K562 (cell line): ENCODE measurements around the gene CEMIP. TPM values are rescaled to one million over a fixed set of nuclear protein-coding genes. Genes with fewer than 3 reads are reported as not detected.

Source experiments
- ATAC-seq: fragments of 200-7000 bp; cut with Tn5 transposase; 3 replicates; pipeline ENCODE4 v1.9.1; 2020; ENCODE audit warnings: moderate library complexity
- BruUV-seq: library from RNA; stranded (reverse); fragments of 400-500 nt; replicated peaks from 2 replicates; lab custom pipeline; 2021; lab: Mats Ljungman, UMichigan
- CTCF ChIA-PET: fragments of 300-600 bp; formaldehyde crosslinking; extraction: SDS; loops from one replicate; lab custom pipeline; 2021; ENCODE audit warnings: low intra/inter-chr PET ratio; lab: Yijun Ruan, JAX
- POLR2A ChIA-PET: fragments of 300-600, 350-650 bp; sonication (Branson Sonifier 250); formaldehyde crosslinking; extraction: SDS; loops from one replicate; lab custom pipeline; 2021; ENCODE audit warnings: antibody characterized with exemption, inconsistent platforms; lab: Yijun Ruan, JAX
- DNase-seq, 4 experiments: peaks; one replicate each; pipeline versions ENCODE4 v3.0.0 to v3.0.0-alpha.2; 2011 to 2018; ENCODE audit warnings: low spot score in 3 of 4, mixed read lengths in 3 of 4; ENCODE audit errors: extremely low read depth in 1 of 4
- FAIRE-seq: peaks from 2 replicates; lab custom pipeline; 2011; peaks lifted over from hg19 to GRCh38; lab: Jason Lieb, UNC
- H2AFZ ChIP-seq: 2 replicates; pipeline ENCODE4 v1.6.0; 2011; ENCODE audit warnings: low read depth, low read length, control low read depth, inconsistent platforms
- H3K27ac ChIP-seq: fragments of 200-600 bp; 3 replicates; pipeline ENCODE4 v1.8.0; 2011; ENCODE audit warnings: low read depth, mild to moderate bottlenecking, control low read depth, inconsistent platforms, low read length, moderate library complexity, mixed read lengths; ENCODE audit errors: extremely low read depth
- H3K27me3 ChIP-seq, 2 experiments: fragments of 300-600 bp in 1 of 2; 2 replicates in 1 of 2; 3 replicates in 1 of 2; pipeline versions ENCODE4 v1.6.0 to v1.8.0; 2011; ENCODE audit warnings: inconsistent platforms in 2 of 2, low read length in 2 of 2, mild to moderate bottlenecking in 1 of 2, mixed read lengths in 1 of 2, moderate library complexity in 1 of 2; ENCODE audit not compliant: control insufficient read depth in 2 of 2, insufficient read depth in 2 of 2
- H3K36me3 ChIP-seq: fragments of 300-600 bp; 3 replicates; pipeline ENCODE4 v1.8.0; 2011; ENCODE audit warnings: mild to moderate bottlenecking, low read length, inconsistent platforms; ENCODE audit not compliant: control insufficient read depth, insufficient read depth
- H3K4me1 ChIP-seq, 2 experiments: fragments of 200-600 bp in 1 of 2; replicated peaks in 1 of 2; 2 replicates in 1 of 2; 3 replicates in 1 of 2; pipeline versions ENCODE4 v1.5.1 to v1.8.0; 2011; ENCODE audit warnings: inconsistent platforms in 2 of 2, low read length in 2 of 2, mild to moderate bottlenecking in 1 of 2, mixed read lengths in 1 of 2, moderate library complexity in 1 of 2; ENCODE audit not compliant: control insufficient read depth in 2 of 2, insufficient read depth in 2 of 2
- H3K4me2 ChIP-seq: 2 replicates; pipeline ENCODE4 v1.6.1; 2011; ENCODE audit warnings: low read length, control low read depth, inconsistent platforms, mixed read lengths; ENCODE audit not compliant: insufficient read depth
- H3K4me3 ChIP-seq: fragments of 200-600 bp; sonication (generic), shearing (Covaris generic); 2 replicates; pipeline ENCODE4 v1.5.1; 2016; ENCODE audit warnings: control low read depth, inconsistent platforms
- H3K79me2 ChIP-seq: fragments of 200-600 bp; 3 replicates; pipeline ENCODE4 v1.8.0; 2011; ENCODE audit warnings: low read length, inconsistent platforms; ENCODE audit not compliant: control insufficient read depth, insufficient read depth
- H3K9ac ChIP-seq, 2 experiments: 2 replicates each; pipeline versions ENCODE4 v1.6.0 to v1.6.1; 2011; ENCODE audit warnings: low read depth in 2 of 2, low read length in 2 of 2, control low read depth in 1 of 2, inconsistent platforms in 1 of 2, mild to moderate bottlenecking in 1 of 2, mixed read lengths in 1 of 2; ENCODE audit not compliant: insufficient read depth in 1 of 2
- H3K9me1 ChIP-seq: one replicate; pipeline ENCODE4 v1.6.0; 2011; ENCODE audit warnings: inconsistent platforms, mild to moderate bottlenecking, low read length, moderate library complexity; ENCODE audit not compliant: control insufficient read depth, insufficient read depth
- H3K9me3 ChIP-seq: replicated peaks from 2 replicates; pipeline ENCODE4 v1.5.1; 2011; ENCODE audit warnings: low read depth, low read length, inconsistent platforms; ENCODE audit not compliant: control insufficient read depth, insufficient read depth
- H4K20me1 ChIP-seq: replicated peaks from 2 replicates; pipeline ENCODE4 v1.6.1; 2011; ENCODE audit warnings: low read length, inconsistent platforms, mixed read lengths; ENCODE audit not compliant: control insufficient read depth, insufficient read depth
- CREBBP ChIP-seq: IDR thresholded peaks from one replicate; pipeline ENCODE4 v1.6.1; 2012; ENCODE audit warnings: low read depth, mild to moderate bottlenecking, control low read depth, inconsistent platforms, low read length
- MCM7 ChIP-seq, 2 experiments: fragments of 450-650 bp; IDR thresholded peaks; 2 replicates each; pipeline ENCODE4 v1.6.1; 2016 to 2018
- STAT5B ChIP-seq: fragments of 250-450 bp; sonication (Bioruptor Pico); IDR thresholded peaks from 2 replicates; pipeline ENCODE4 v1.8.0; 2021; ENCODE audit warnings: mild to moderate bottlenecking, inconsistent platforms
- TFAM ChIP-seq: fragments of 250-450 bp; sonication (Bioruptor Pico); conservative IDR thresholded peaks from 2 replicates; pipeline ENCODE4 v1.5.0; 2021; ENCODE audit warnings: mild to moderate bottlenecking, moderate library complexity
- ZNF253 ChIP-seq: fragments of 250-450 bp; sonication (Bioruptor Pico); conservative IDR thresholded peaks from 2 replicates; pipeline ENCODE4 v1.6.1; 2021; ENCODE audit warnings: mild to moderate bottlenecking
- WGBS: fragments of 100-300 bp; shearing (Covaris generic); methylation state at CpG from one replicate; pipeline ENCODE4 v1.1.6; 2016; ENCODE audit warnings: low coverage, mixed read lengths; ENCODE audit not compliant: insufficient coverage; ENCODE audit errors: missing lambda C conversion rate; 5-methylcytosine and 5-hydroxymethylcytosine counted together
- in situ Hi-C: fragments of 300-500 bp; cut with MboI; formaldehyde crosslinking; loops from 4 replicates; pipeline ENCODE4 v1.15.0; 2018; ENCODE audit warnings: inconsistent platforms, mixed read lengths
- intact Hi-C: fragments of 100-400 bp; cut with micrococcal nuclease; formaldehyde crosslinking; loops from 2 replicates; pipeline ENCODE4 v1.14.2; 2022
- polyA plus RNA-seq, 8 experiments: library from polyadenylated mRNA; depleted of rRNA in 4 of 8; stranded (reverse) in 5 of 8; unstranded in 3 of 8; fragments of >200 nt; fragmentation: Nextera tagmentation in 2 of 8; fragmentation: Illumina TruSeq in 1 of 8; extraction: Ambion mirVana in 2 of 8; extraction: Trizol in 1 of 8; gene quantifications; 2 replicates each; pipeline versions ENCODE4 v1.2.1 to v1.2.3, GENCODE V29; 2011 to 2014; ENCODE audit warnings: inconsistent platforms in 1 of 8, missing spikeins in 1 of 8
- total RNA-seq, 7 experiments: library from RNA; depleted of rRNA in 6 of 7; stranded (reverse); fragments of >200 nt in 6 of 7; fragmentation: Illumina TruSeq in 2 of 7; extraction: Trizol in 2 of 7; gene quantifications; 2 replicates each; pipeline versions ENCODE4 v1.2.1 to v1.2.3, GENCODE V29; 2011 to 2021; ENCODE audit warnings: low replicate concordance in 1 of 7
- TF ChIP-seq, protein P1 (sequence below): fragments of 450-650 bp; formaldehyde crosslinking; IDR thresholded peaks from 2 replicates; pipeline ENCODE4 v1.4.0; 2022; ENCODE audit warnings: mild to moderate bottlenecking, moderate library complexity

The CEMIP gene
- total and polyA plus RNA-seq, 9 of the 15 experiments (the other 6 are each of a cell fraction or from before 2014, with no cell fraction given), result 0.33 TPM; not detected in 8

DNA sequence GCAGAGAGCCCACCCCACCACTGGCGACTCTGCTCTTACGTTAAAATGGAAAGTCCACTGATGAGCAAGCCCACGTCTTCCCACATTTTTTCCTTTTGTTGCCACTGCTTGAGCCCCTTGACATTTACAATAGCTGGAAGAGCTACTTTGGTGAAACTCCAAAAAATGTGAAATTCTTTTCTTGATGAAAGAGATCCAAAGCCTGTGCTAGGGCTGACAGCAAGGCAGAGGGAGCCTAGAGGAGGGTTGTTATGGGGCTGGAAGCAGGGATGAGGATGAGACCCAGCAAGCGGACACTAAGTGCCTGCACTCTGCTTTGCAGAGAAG is 97.1 kb downstream of the CEMIP start:
- no TSS peak for BruUV-seq
- Histone ChIP-seq H3K9me1 (no peaks in the 10 kb centered on the region), H4K20me1 (no peaks in the 10 kb centered on the region; the same call in 1 of the 2 replicates), H3K4me3 (no peak overlapping the region), H3K27ac (no peak overlapping the region), H3K4me2 (no peak overlapping the region), H2AFZ (no peak overlapping the region), H3K36me3 (no peaks in the 10 kb centered on the region), H3K27me3 (peaks cover 30 to 61% of the 10 kb centered on the region in 2 experiments; a peak in 4 of 5 replicates), H3K9me3 (no peaks in the 10 kb centered on the region), H3K9ac (no peak overlapping the region), H3K4me1 (no peaks in the 10 kb centered on the region), H3K79me2 (no peaks in the 10 kb centered on the region)
- in situ Hi-C loops (no loop called here), intact Hi-C loops (no loop called here)
- ATAC-seq (no peak), FAIRE-seq (no peak), DNase-seq (no peak)
- 0% methylated on average over 4 of the region's 4 CpGs for WGBS
- TF ChIP-seq TFAM (no peak), CREBBP (no peak), MCM7 (IDR thresholded peaks at IDR 0.05) (no peak), ZNF253 (CRISPR knock-in tag) (no peak), STAT5B (CRISPR knock-in tag) (no peak)
- TF ChIP-seq, protein P1, sequence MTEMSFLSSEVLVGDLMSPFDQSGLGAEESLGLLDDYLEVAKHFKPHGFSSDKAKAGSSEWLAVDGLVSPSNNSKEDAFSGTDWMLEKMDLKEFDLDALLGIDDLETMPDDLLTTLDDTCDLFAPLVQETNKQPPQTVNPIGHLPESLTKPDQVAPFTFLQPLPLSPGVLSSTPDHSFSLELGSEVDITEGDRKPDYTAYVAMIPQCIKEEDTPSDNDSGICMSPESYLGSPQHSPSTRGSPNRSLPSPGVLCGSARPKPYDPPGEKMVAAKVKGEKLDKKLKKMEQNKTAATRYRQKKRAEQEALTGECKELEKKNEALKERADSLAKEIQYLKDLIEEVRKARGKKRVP (CRISPR knock-in tag), result no peak
- POLR2A ChIA-PET, result no interaction called here
- CTCF ChIA-PET, result no interaction called here
